GM21717 (cell line): ENCODE data around the gene EBF4.
"Not testable (repeated sequence)": the region's sequence is repeated elsewhere in the genome, so short reads cannot be mapped to it uniquely, and the experiment has no call there.

Experiments used
- ATAC-seq: cut with Tn5 transposase; IDR thresholded peaks from one replicate; pipeline ENCODE4 v1.9.1; 2021; ENCODE audit warnings: mild to moderate bottlenecking, moderate library complexity; ENCODE audit not compliant: unreplicated experiment

EBF4 gene

GRCh38 chr20:2807929-2808328 is 115.3 kb downstream of the EBF4 start:
- ATAC-seq, result not testable (repeated sequence)

- ATAC-seq, result no peak
These were observed 117.1 kb downstream of the EBF4 start for GRCh38 chr20:2809690-2810089.
